Fibroblast of skin of left biceps (primary cell): Measurements from ENCODE around the gene TGM5.
"Not testable (repeated sequence)": the region's sequence is repeated elsewhere in the genome, so short reads cannot be mapped to it uniquely, and the experiment has no call there.

Experiments
- DNase-seq, 2 experiments: peaks; one replicate each; pipeline ENCODE4 v3.0.0-alpha.2; 2013; ENCODE audit warnings: low read depth in 2 of 2

TGM5 gene

DNA sequence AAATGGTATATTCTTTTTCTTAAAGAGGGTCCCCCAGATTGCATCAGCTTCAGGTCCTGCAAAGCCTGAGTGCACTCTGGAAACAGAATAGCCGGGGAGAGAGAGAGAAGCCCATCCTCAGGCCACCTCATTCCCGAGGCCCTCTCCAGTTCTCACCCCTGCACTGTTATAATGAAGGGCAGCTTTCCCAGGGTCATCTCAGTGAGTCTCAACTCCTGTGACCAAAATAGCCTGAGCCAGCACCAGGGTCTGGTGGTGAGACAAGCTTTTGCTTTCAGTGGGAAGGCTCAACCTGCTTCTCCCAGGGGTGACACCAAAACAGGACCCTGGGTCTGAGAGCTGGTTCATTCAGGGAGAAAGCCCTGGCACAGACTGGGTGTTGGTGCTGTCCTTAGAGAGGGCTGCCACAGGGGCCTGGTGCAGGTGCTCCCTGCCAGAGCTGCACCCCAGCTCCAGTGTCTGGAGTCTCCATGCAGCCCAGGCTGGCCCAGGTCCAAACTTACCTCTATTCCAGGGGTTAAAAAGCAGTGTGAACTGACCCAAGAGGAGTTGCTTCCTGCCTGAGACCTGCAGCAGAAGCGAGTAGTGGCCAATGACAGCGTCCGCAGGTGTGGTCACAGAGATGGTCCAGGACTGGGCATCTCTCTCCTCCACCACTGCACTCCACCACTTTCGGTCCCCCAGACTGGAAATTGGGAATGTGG is 52.0 kb downstream of the TGM5 start:
- DNase-seq: no peak

DNA sequence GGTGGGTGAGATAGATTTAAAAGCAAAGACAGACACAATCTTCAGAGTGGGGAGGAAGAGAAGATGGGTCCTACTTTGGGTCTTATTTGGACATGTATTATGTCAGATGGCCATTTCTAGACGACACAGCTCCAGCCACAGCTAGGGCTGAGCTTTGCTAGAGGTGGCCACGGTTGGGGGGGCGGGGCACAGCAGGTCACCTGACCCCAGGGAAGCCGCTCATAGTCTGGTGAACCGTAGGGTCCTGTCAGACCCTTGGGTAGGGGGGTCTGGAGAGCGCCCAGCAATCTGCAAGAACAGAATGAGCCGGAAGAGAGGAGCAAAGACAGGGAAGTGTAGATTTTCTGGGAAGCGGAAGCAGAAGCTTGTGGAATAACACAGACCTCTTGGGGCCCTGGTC is 52.6 kb downstream of the TGM5 start:
- no peak for DNase-seq

DNA sequence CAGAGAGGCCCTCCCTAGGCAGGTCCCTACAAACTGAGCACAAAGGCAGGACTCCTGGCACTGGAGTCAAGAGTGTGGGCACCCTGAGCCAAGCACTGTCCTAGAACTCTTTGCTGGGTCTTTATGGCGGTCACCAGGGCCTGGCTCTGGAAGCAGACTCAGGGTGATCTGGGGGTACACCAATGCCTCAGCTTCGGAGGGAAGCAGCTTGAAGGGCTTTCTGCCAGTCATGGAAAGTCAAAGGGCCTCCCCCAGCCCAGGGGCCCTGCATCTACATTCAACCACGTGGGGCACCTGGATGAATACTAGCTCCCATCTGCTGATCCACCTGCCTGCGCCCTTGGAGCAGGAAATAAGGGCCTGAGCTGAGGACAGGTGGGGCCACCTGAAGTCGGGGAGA is 53.3 kb downstream of the TGM5 start:
- no peak for DNase-seq

DNA sequence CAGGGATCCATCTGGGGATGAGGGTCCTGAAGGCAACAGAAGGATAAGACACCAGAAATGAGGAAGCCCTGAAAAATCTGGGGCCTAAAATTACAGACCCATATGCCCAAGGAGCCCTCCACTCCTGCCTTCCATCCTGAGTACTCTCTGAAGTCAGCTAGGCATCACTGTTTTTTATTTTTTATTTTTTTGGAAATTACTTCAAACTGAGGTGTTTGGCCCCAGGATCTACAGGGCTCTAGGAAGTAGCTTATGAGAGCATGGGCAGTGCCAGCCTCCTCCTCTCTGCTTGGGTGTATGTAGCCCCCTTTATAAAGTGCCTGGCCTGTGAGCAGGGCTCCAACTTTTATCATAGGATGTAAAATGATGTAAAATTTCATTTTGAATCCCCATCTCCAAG is 53.8 kb downstream of the TGM5 start:
- no peak for DNase-seq

DNA sequence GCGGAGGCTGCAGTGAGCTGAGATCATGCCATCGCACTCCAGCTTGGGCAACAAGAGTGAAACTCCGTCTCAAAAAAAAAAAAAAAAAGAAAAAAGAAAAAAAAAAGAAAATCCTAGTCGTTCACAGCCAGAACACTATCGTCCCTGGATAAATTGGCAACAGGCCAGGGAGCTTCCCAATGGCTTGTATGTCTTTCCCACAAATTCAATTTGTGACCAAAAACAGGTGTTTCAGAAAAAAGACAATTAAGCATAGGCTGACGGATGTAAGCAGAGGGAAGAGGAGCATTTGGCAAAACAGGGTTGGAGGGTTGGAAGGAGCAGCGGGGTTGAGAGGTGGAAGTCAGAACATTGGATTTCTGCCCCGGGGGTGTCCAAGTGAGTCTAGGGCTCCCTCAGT is 54.4 kb downstream of the TGM5 start:
- DNase-seq: no peak

DNA sequence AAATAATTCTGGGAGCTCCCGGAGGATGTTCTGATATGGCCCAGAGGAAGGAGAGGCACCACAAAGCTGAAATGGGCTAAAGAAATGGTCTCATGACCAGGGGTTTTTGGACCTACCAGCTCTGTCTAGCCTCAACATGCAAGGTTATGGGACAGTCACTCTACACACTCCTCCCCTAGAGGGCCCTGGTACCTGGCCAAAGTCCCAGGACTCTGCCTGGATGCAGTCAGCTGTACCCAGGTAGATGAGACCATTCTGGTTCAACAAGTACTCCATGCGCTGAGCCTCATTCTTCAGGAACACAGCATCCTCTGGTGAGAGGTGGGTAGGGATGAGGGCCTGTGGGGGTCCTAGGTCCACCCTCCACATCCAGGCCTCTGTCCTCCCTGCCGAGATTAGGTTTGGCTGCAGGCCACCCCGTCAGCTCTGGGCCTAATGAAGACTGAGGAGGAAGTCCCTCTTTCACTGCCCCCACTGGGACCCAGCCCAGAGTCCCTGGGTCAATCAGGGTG is 55.4 kb downstream of the TGM5 start:
- no peak for DNase-seq

DNA sequence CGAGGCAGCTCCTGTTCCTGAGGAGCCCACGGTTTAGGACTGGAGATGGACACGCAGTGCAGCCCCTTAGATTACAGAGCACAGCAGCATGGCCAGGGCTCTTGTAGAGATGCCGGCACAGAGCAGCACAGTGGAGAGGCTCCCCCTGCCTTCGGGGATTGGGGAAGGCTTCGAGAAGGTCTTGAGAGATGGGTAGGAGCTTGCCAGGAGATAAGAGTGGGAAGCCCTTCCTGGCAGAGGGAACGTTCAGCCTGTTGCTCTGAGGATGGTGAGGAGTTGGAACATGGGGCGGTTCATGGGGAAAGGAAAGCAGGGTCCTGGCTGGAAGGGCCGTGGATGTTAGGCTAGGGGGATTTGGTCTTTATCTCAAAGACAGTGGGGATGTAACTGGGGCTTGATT is 55.9 kb downstream of the TGM5 start:
- DNase-seq: no peak

DNA sequence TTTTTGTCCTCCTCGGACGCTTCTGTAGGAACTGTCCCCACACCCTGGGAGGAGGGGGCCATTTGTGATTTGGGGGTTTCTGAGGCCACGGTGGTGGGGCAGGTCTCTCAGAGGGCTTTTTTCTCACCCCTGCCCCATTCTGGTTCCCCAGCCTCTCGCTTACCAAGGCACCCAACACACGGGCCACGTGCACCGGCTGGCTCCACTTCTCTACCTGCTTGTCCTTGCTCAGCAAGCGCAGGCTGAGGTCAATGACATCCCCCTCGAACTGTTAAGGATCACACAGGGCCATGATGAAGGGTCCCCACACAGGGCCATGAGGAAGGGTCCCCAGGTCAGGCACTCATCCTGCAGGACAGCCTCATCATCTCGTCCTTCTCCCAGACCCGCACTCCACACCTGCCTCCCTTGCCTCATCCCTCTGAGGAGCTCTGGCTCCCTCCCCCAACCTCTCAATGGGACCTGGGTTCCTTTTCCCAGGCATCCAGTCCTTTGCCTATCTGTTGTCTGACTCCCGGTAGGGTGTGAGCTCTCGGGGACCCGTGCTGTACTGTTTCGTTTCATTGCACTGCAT is 56.5 kb downstream of the TGM5 start:
- DNase-seq: no peak

DNA sequence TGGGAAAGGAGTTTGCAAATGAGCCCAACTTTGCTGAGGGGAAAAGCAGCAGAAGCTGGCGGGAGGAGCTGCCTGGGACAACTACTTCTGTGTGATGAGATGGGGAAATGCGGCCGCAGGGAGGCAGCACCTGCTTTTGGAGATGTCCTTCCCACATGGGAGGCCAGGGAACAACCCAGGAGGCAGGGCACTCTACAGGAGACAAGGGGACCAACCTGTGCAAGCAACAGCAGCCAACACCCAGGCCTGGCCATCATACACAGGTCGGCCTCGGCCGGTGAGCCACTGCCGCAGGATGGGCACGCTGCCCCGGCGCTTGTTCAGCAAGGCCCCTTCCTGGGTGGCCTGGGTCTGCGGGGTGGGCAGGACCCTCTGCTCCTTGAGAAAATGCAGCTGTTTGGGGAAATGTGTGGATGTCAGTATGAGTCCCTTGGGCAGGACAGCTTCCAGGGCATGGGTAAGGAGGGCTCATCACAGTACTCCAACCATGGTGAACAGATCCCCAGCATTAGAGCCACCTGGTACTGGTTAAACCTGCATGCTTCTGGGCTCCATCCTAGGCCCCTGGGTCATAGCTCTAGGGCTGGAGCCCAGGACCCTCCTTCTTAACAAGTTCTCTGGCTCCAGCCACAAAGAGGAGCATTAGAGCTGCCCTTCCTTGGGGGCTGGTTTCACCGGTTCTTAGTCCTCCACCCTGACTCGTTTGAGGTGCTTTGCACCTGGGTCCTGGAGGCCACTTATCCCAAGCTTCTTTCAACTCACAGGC is 57.5 kb downstream of the TGM5 start:
- DNase-seq: no peak

DNA sequence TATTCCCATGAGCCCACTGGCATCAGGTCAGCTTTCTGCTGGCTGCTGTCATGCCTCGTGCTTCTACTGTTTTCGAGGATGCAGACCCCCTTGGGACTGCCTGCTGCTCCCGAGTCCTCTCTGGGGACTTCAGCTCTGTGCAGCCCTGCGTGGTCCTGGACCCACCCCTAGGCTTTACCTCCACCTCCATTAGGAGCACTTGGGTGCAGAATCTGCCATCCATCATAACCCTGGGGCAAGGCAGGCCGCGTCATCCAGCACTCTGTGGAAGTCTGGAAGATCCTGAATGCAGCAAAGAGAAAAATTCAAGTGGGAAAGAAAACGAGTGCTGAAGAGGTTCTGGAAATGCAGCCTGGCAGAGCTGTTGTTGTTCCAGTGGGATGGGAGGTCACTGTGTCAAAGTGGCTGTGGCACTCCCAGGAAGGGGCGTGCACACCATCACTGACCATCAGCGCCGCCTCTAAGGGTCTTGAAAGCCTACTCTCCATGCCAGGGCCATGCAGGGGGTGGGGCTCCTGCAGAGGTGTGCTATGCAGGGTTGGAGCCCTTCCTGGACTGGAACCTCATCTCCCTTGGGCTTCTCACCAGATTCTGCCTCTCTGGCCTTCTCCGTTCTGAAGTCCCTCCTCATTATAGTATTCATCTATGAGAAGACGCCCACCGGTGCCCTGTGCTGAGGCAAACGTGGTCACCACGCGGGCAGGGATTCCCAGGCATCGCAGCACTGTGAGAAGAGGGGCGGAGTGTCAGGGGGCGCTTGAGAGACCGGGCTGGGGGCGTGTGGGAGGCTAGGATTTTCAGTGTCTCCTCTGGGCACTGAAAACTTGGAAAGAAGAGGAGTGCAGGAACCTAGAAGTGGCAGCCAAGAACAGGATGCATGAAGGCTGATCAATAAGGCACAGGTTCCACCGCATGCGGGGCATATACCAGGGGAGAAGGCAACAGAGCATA is 58.4 kb downstream of the TGM5 start:
- DNase-seq: no peak

DNA sequence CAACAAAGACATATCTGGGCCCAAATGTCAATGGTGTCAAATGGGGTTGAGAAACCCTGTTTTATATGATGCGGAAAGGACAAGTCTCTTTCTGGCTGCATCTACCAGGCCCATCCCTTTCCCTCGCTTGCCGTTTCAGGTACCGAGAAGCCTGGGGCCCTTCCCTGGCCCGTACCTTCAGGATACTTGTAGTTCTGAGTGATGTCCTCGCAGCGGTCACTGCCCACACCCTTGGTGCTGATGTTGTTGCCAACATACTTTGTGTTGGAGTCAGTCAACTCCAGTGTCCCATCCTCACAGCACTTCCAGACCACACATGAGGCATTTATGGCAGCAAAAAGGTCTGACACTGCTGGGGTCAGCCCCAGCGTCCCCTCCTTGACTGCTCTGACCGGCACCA is 59.7 kb downstream of the TGM5 start:
- no peak for DNase-seq

DNA sequence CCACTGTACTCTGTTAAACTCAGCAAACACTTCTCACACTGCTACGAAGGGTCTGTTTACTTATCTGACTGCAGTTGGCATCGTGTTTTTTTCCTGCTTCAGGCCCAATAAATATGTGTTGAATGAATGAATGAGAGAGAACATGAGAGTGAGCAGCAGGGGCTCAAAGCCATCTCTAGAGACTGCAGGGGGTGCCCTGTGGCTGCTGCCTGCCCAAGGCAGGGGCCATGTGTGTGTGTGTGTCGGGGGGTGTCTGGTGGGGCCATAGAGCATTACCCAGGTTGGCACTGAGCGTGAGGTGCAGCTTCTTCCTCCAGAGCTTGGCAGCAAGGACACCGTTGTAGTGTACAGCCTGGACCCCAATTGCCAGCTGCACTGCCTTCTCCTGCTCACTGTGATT is 60.7 kb downstream of the TGM5 start:
- no peak for DNase-seq

DNA sequence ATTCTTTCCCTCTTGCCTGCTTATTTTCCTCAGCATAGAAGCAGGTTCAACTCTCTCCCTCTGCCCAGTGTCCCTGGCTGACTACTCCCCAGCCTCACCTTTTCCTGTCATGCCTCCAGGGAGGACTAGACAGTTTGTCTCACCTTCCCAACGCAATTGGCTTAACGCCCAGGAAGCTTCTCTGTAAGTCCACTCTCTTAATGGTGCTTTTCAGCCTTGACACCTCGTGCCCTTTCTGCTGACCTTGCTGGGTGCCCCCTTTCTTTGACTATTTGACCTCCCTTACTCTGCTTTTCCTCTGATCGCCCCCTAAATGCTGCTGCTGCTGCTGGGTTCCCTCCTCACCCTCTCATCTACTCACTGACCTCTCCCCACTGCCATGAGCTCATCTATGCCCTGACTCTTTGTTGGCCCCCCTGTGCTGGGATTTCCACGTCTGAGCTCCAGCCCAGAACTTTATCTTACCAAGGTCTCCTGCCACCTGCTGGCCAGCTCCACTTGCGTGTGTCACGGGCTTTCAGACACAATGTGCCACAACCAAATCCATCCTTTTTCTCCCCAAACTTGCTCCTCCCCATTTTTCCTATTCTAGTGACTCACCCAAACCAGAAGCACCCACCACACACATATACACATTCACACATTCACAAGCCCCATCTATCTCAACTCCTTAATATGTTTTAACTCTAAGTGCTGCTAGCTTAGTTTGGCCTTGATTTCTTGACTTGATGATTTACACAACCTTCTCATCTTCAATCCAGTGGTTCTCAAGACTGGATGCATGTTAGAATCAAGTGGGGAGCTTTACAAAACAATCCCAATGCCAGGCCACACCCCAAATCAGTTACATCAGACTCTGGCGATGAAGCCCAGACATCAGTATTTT is 62.5 kb downstream of the TGM5 start:
- peak in 1 of 2 experiments; percentile 25 for DNase-seq

DNA sequence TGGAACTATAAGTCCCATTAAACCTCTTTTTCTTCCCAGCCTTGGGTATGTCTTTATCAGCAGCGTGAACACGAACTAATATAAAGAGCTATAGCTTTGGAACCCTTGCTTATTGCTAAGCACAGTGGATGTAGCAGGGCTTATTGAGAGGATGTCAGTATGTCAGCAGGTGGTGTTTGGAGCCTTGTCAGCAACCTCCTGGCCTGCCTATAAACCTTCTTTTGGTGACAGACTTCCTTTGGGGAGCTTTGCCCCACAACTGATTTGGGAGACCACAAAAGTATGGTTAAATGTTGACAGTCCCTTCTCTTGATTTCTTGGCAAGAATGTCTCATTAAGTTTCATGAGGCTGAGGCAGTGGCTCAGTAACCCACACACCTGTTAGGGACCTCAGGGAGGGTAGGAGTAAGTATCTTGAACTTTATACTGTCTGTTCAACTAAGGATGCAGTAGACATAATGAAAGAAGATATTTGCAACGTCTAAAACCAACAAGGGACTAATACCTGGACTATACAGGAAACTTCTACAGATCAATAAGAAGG is 66.7 kb downstream of the TGM5 start:
- no peak for DNase-seq

DNA sequence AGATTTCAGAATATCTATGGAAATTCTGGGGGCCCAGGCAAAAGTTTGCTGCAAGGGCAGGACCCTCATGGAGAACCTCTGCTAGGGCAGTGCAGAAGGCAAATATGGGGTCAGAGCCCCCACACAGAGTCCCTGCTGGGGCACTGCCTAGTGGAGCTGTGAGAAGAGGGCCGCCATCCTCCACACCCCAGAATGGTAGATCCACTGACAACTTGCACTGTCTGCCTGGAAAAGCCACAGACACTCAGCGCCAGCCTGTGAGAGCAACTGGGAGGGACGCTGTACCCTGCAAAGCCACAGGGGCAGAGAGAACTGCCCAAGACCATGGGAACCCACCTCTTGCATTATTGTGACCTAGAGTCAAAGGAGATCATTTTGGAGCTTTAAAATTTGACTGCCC is 67.7 kb downstream of the TGM5 start:
- DNase-seq: no peak

DNA sequence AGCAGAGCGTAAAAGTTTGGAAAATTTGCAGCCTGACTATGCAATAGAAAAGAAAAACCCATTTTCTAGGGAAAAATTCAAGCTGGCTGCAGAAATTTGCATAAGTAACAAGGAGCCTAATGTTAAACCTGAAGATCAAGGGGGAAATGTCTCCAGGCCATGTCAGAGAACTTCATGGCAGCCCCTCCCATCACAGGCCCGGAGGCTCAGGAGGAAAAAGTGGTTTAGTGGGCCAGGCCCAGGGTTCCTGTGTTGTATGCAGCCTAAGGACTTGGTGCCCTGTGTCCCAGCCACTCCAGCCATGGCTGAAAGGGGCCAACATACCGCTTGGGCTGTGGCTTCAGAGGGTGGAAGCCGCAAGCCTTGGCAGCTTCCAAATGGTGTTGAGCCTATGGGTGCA is 68.2 kb downstream of the TGM5 start:
- not testable (repeated sequence) for DNase-seq

DNA sequence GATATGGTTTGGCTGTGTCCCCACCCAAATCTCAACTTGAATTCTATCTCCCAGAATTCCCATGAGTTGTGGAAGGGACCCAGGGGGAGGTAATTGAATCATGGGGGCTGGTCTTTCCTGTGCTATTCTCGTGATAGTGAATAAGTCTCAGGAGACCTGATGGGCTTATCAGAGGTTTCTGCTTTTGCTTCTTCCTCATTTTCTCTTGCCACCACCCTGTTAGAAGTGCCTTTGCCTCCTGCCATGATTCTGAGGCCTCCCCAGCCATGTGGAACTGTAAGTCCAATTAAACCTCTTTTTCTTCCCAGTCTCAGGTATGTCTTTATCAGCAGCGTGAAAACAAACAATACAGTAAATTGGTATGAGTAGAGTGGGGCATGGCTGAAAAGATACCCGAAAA is 69.0 kb downstream of the TGM5 start:
- DNase-seq: not testable (repeated sequence)

DNA sequence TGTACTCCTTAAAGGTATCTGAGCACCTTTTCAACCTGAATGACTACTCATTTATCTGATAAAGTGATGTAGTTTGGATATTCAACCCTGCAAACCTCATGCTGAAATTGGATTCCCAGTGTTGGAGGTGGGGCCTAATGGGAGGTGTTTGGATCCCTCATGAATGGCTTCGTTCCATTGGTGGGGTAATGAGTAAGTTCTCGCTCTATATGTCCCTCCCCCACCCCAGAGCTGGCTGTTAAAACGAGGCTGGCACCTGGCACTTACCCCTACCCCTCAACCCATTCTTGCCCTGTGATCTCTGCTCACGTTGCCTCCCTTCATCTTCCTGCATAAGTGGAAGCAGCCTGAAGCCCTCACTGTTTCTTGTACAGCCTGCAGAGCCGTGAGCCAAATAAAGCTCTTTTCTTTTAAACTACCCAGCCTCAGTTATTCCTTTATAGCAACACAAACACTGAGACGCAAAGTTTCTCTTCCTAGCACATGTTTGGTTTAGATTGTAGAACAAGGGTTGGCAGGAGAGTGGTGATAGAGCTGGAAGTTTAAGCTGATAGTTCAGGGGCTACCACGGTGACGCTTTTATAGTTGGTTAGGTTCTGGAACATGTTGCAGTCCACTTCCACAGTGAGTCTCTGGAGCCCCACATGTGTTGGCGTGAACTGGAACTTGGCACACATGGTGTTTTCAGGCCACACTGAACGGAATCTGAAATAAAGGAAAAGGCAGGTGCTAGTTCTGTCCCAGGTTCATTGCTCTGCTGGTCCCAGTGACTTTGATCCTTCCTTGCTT is 69.8 kb downstream of the TGM5 start:
- no peak for DNase-seq

DNA sequence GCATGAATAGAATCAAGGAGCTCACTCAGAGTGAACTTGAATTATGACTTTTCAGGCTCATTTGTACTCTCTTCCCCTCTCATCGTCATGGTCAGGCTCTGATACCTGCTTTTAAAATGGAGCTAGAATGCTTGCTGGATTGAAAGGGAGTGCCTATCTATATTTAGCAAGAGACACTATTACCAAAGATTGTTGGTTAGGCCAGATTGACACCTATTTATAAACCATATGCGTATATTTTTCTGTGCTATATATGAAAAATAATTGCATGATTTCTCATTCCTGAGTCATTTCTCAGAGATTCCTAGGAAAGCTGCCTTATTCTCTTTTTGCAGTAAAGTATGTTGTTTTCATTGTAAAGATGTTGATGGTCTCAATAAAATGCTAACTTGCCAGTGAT is 71.9 kb downstream of the TGM5 start:
- DNase-seq: no peak

DNA sequence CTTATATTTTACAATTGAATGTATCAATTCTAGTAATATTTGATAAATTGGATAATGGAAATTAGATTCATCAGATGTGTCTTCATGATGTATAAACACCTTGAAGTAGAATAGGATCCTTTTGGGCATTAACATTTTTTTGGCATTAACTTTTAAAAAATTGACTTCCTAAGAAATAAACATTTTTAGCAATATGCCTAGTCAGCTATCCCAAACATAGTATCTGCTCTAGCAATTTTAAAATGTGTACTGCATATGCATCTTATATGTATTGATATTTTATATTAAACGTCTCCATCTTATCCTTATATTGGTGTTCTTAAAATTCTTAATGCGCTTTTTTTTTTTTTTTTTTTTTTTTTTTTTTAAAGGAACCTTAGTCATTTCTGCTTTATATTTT is 73.0 kb downstream of the TGM5 start:
- DNase-seq: no peak
